Measurements from ENCODE around the gene ASB6. TPM values are rescaled to one million over a fixed set of nuclear protein-coding genes. Genes with fewer than 3 reads are reported as not detected.

ASB6 gene, protein sequence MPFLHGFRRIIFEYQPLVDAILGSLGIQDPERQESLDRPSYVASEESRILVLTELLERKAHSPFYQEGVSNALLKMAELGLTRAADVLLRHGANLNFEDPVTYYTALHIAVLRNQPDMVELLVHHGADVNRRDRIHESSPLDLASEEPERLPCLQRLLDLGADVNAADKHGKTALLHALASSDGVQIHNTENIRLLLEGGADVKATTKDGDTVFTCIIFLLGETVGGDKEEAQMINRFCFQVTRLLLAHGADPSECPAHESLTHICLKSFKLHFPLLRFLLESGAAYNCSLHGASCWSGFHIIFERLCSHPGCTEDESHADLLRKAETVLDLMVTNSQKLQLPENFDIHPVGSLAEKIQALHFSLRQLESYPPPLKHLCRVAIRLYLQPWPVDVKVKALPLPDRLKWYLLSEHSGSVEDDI
- total RNA-seq (10 to 100 TPM; 33.7 to 35.7 TPM), polyA plus RNA-seq (10 to 100 TPM; 14.8 to 29.1 (median 19.8) TPM), total RNA-seq (34.9 to 63.3 (median 50.0) reads per million in 6 experiments)

DNA sequence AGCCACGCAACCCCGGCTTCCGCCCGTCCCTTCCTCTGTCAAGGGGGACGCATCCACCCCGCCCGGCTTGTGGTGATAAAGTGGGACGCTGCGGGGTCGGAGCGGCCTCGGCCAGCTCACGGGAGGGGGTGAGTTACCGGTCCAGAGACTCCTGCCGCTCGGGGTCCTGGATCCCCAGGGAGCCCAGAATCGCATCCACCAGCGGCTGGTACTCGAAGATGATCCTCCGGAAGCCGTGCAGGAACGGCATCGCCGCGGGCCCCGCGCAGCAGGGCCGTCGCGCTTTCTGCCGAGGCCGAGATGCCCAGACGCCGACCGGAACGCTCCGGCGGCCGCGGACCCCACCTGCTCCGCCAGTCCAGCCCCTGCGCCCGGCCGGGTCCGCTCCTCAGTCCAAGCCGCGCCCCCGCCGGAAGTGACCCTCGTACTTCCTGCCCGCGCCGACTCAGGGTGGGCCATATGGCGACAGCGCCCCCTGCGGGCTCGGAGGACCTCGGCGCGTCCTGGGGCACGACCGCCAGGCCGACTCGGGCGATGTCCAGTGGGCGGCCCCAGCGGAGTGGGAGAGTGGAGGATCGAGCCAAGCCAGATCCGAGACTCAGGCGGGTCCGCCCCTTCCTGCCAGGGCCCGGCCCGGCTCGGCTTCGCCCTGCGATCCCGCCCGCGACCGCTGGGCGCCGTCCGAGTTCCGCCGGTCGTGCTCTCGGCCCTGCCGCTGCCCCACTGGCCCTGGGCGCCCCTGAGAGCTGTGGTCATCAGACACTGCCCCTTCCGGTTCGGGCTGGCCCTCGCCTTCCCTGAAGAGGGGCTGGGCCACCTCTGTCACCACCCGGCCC, at the start of gene ASB6:
Gene ASB6 (minus strand): TSS at position 402 of the 836 bp plus-strand sequence. CDS start 152 bp downstream, at position 250.
- peaks cover 10 to 22% (median 20%) of the 10 kb centered on the region in 4 donors for H3K4me1 Mint-ChIP-seq
- POLR2A ChIA-PET, result interaction anchor here (0.6 to 7.1 kb wide), 4 partner anchors 14 to 1392 kb away, joined by 3 to 51 read pairs (median 4); partner anchors contain the start of gene NTMT1
- peak within 1 kb of the TSS; percentile 76 to 96 (median 90) for H3K27ac Mint-ChIP-seq
- H3K4me3 Mint-ChIP-seq, result peak within 1 kb of the TSS; percentile 78 to 90 (median 84)
- no peaks in the 10 kb centered on the region for H3K9me3 Mint-ChIP-seq
- DNase-seq, result peak; percentile 72 to 96 (median 89)
- ATAC-seq, result peak; percentile 84 to 86
- no peaks in the 10 kb centered on the region for H3K27me3 Mint-ChIP-seq
- H3K36me3 Mint-ChIP-seq, result peaks cover 0 to 11% (median 2%) of the 10 kb centered on the region in 3 donors

DNA sequence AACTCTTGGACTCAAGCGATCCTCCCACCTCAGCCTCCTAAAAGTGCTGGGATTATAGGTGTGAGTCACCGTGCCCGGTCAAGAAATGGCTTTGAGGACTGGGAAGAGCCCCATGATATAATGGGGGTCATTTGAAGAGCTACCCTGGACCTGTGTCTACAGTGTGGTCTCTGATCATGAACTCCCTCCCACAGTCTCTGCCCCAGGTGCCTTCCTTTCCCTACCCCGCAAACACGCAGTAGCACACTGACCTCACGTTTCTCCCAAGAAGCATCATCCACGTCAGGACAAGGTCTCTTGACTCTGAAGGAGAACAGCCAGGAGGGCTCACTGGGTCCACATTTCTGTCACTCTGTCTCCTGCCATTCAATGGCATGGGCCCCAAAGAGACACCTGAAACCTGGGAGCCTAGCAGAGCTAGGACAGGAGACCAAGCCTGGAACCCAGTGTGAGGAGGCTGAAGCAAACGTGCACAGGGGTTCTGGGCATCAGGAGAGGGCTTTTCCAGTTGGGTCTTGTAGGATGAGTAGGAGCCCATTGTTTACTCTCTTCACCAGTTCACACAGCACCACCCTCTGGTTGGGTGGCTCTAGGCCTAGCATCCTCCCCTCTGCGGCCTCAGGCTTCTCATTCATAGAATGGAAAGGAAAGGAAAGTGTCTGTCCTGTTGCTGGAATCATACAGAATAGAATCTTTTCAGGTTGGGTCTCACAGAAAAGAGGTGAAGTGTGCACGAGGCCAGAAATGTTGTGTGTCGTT, 46.5 kb upstream of the ASB6 start:
- Mint-ChIP-seq H3K9me3 (no peaks in the 10 kb centered on the region), H3K4me3 (no peak overlapping the region), H3K4me1 (no peaks in the 10 kb centered on the region), H3K36me3 (no peaks in the 10 kb centered on the region), H3K27me3 (peaks cover 0 to 4% (median 0%) of the 10 kb centered on the region in 5 donors), H3K27ac (no peak overlapping the region)
- no peak for DNase-seq
- no peak for ATAC-seq
- POLR2A ChIA-PET, result no interaction called here

DNA sequence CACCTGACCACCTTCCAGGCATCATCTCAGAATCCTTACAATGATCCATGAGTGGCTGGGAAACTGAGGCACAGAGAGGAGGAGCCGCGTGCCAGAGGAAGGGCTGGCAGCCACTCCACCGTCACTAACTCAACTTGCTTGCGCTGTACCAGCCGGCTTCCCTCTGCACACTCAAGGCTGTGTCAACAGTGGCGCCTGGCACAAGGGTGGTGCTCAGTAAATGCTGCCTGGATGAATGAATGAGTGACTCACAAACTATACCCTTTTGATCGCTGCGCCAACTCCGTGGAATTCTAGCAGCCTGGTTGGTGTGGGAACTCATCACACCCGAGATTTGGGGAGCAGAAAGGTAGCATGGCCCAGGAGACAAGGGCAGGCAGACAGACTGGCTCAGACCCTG, 45.4 kb upstream of the ASB6 start:
- ATAC-seq (no peak), DNase-seq (no peak)
- Mint-ChIP-seq H3K4me3 (no peak overlapping the region), H3K4me1 (no peaks in the 10 kb centered on the region), H3K27me3 (peaks cover 0 to 4% (median under 1%) of the 10 kb centered on the region in 5 donors), H3K27ac (no peak overlapping the region), H3K36me3 (no peaks in the 10 kb centered on the region), H3K9me3 (no peaks in the 10 kb centered on the region)
- POLR2A ChIA-PET, result no interaction called here

DNA sequence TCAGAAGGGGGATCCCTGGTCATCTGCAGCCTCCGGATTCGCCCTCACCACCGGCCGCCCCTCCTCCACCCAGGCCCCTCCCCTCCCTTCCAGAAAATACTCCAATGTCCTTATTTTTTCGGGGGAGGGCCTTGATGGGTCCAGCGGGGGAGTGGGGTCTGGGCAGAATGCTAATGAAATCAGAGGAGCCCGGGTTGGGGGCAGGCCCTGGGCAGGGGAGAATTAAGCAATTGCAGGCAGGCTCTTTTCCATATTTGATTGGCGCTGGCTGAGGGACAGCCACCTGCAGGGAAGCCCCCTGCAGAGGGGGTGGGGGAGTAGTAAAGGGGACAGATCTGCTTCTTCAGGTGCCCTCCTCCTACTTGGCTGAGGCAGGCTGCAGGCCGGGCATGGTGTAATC, 44.8 kb upstream of the ASB6 start:
- Mint-ChIP-seq H3K27ac (no peak overlapping the region), H3K36me3 (no peaks in the 10 kb centered on the region), H3K9me3 (no peaks in the 10 kb centered on the region), H3K27me3 (peaks cover 0 to 10% (median 3%) of the 10 kb centered on the region in 5 donors), H3K4me3 (no peak overlapping the region), H3K4me1 (no peaks in the 10 kb centered on the region)
- DNase-seq (no peak), ATAC-seq (no peak)
- POLR2A ChIA-PET, result no interaction called here

DNA sequence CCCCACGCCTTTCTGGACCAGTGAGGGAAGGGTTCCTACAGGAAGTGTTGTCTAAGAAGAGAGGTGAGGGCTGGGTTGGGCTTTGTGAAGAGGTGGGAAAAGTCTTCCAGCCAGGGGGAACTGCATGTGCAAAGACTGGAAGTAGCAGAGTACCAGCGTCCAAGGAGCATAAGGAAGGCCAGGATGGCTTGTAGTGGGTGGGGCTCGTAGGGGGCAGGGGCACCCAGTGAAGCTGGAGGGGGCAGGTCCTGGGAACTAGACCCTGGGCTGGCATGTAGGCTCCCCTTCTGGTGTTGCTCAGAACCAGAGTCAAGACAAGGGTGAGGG, 43.9 kb upstream of the ASB6 start:
- H3K27ac Mint-ChIP-seq, result peak overlapping the region in 2 of 10 donors; percentile 41 to 79
- H3K4me3 Mint-ChIP-seq, result no peak overlapping the region
- POLR2A ChIA-PET, result no interaction called here
- H3K36me3 Mint-ChIP-seq, result no peaks in the 10 kb centered on the region
- ATAC-seq (no peak), DNase-seq (no peak)
- no peaks in the 10 kb centered on the region for H3K4me1 Mint-ChIP-seq
- H3K9me3 Mint-ChIP-seq, result no peaks in the 10 kb centered on the region
- H3K27me3 Mint-ChIP-seq, result peaks cover 0 to 11% (median 3%) of the 10 kb centered on the region in 5 donors

DNA sequence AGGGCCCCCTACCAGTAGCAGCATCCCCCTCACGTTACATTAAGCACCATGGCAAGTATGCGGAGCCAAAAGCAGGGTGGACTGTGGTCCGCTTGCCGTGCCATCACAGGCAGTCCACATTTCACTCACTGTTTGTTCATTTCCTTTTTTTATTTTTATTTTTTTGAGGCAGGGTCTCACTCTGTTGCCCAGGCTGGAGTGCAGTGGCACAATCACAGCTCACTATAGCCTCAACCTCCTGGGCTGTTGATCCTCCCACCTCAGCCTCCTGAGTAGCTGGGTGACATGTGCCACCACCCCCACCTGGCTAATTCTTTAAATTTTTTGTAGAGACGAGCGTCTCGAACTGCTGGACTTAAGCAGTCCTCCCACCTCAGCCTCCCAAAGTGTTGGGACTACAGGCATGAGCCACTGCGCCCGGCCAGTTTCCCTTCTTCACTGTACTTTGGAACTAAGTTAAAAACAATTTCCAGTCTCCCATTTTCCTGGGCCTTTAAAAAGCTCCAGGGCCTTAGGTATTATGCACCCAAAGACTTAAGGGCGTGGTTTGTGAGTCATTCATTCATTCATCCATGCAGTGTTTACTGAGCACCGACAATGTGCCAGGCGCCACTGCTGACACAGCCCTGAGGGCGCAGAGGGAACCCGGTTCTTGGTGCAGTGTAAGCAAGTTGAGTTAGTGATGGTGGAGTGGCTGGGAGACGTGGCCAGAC, 43.4 kb upstream of the ASB6 start:
- Mint-ChIP-seq H3K27ac (peak overlapping the region in 2 of 10 donors; percentile 41 to 79), H3K27me3 (peaks cover 0 to 15% (median 3%) of the 10 kb centered on the region in 5 donors)

DNA sequence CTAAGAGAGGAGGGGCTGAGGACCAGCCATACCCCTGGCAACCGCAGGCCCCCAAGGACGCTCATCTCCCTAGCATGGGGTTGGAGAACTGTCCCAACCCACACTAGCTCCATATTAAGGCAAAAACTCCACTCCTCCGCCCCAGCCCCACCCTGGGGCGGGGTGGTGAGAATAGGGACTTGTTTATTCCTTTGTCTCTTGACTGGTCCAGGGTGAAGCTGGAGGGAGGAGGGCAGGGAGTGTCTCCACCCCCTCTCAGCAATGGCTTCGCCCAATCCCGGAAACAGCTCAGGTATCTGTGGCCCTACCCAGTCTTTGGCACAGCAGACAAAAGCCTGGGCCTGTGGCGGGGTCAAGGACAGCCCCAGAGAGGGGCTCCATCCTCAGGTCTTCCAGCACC, 40.4 kb upstream of the ASB6 start:
- peaks cover 0 to 2% (median 0%) of the 10 kb centered on the region in 4 donors for H3K4me1 Mint-ChIP-seq
- no peak for ATAC-seq
- H3K4me3 Mint-ChIP-seq, result no peak overlapping the region
- H3K9me3 Mint-ChIP-seq, result no peaks in the 10 kb centered on the region
- no peaks in the 10 kb centered on the region for H3K36me3 Mint-ChIP-seq
- POLR2A ChIA-PET, result no interaction called here
- DNase-seq, result no peak
- H3K27ac Mint-ChIP-seq, result no peak overlapping the region
- peaks cover 4 to 32% (median 11%) of the 10 kb centered on the region in 5 donors for H3K27me3 Mint-ChIP-seq

More for the DNA sequence above, 43.4 kb upstream of the ASB6 start:
- POLR2A ChIA-PET, result no interaction called here
- Mint-ChIP-seq H3K9me3 (no peaks in the 10 kb centered on the region), H3K36me3 (no peaks in the 10 kb centered on the region), H3K4me3 (no peak overlapping the region), H3K4me1 (peaks cover 0 to 2% (median 0%) of the 10 kb centered on the region in 4 donors)
- ATAC-seq (no peak), DNase-seq (peak in 1 of 10 donors; percentile 35)

DNA sequence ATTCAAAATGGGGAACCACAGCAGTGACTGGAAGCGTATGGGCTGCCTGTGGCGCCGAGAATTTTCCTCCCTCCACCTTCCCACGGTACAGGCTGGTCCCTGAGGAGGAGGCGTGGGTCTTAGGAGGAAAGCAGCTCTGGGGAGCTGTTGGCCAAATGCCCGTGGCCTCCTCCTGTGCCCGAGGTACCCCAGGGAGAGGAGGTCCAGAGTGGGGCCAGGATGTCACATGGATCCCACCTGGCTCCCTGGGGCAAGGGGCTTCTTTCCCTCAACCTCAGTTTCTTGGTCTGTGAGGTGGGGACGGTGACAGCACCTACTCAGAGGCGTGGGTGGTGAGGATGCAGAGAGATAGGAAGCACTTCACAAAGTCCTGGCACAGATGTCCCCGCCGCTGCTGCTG, 40.0 kb upstream of the ASB6 start:
- peaks cover 5 to 34% (median 13%) of the 10 kb centered on the region in 5 donors for H3K27me3 Mint-ChIP-seq
- DNase-seq (no peak), ATAC-seq (no peak)
- no peak overlapping the region for H3K27ac Mint-ChIP-seq
- H3K4me1 Mint-ChIP-seq, result peaks cover 0 to 2% (median 0%) of the 10 kb centered on the region in 4 donors
- POLR2A ChIA-PET, result no interaction called here
- H3K36me3 Mint-ChIP-seq, result no peaks in the 10 kb centered on the region
- H3K9me3 Mint-ChIP-seq, result no peaks in the 10 kb centered on the region
- no peak overlapping the region for H3K4me3 Mint-ChIP-seq

DNA sequence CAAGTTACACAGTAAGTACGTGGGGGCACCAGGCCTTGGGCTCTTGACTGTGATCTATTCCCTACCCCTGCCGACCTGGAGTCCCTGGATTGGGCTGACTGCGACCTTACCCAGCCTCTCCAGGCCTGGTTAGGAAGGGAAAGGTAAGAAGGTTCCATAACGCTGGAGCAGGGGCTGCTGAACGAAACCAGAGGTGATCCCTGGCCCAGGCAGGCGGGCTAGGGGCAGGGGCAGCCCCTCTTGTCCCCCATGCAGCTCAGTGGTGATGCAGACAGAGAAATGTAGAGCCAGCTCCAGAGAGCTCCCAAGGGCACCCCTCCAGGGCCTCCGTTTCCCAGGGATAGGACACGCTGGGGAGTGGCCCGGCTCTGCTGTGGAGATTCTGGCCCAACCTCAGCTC, 37.6 kb upstream of the ASB6 start:
- no peak overlapping the region for H3K4me3 Mint-ChIP-seq
- peaks cover 5 to 40% (median 14%) of the 10 kb centered on the region in 5 donors for H3K27me3 Mint-ChIP-seq
- H3K27ac Mint-ChIP-seq, result no peak overlapping the region
- no peaks in the 10 kb centered on the region for H3K36me3 Mint-ChIP-seq
- no peaks in the 10 kb centered on the region for H3K9me3 Mint-ChIP-seq
- H3K4me1 Mint-ChIP-seq, result peaks cover 0 to 2% (median 0%) of the 10 kb centered on the region in 4 donors
- ATAC-seq (no peak), DNase-seq (no peak)
- POLR2A ChIA-PET, result no interaction called here

DNA sequence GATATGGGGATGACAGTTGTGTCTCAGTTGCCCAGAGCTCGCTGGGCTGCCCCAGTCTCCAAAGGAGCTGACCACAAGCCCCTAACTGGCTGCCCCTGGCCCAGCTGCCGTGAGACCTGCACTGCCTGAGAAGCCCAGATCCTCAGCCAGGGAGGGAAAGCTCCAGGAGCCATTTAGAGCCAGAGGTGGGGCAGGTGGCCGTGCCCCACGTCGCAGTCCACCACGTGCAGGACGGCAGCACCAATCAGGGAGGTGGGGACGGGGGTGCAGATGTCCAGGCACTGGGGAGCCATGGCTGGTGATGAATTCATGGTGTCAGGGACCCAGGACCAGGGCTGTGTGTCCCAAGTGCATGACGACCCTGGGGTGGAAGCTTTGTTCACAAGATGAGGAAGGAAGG, 36.9 kb upstream of the ASB6 start:
- peaks cover 0 to 2% (median 0%) of the 10 kb centered on the region in 4 donors for H3K4me1 Mint-ChIP-seq
- POLR2A ChIA-PET, result no interaction called here
- H3K9me3 Mint-ChIP-seq, result no peaks in the 10 kb centered on the region
- ATAC-seq (no peak), DNase-seq (no peak)
- H3K27me3 Mint-ChIP-seq, result peaks cover 5 to 40% (median 14%) of the 10 kb centered on the region in 5 donors
- no peak overlapping the region for H3K4me3 Mint-ChIP-seq
- H3K27ac Mint-ChIP-seq, result no peak overlapping the region
- H3K36me3 Mint-ChIP-seq, result no peaks in the 10 kb centered on the region

DNA sequence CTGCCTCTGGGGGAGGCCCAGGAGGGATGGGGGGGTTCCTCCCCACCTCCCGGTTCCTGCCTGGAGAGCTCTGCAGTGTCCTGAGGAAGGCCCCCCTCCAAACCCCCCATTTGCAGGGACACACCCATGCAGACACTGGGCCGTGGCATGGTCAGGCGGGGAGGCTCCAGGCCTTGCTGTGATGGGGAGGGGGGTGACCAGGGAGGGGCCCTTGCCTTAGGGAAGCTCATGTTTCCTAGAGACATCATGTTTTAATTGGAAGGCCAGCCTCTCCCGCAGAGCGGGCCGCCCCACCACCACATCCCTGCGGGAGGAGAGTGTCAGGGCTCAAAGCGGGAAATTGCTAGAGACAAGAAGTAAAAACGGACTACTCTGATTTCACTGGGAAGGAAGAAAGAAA, 35.5 kb upstream of the ASB6 start:
- Mint-ChIP-seq H3K4me3 (no peak overlapping the region), H3K9me3 (no peaks in the 10 kb centered on the region), H3K4me1 (peaks cover 0 to 2% (median 0%) of the 10 kb centered on the region in 4 donors), H3K27me3 (peaks cover 5 to 40% (median 14%) of the 10 kb centered on the region in 5 donors), H3K36me3 (no peaks in the 10 kb centered on the region), H3K27ac (no peak overlapping the region)
- DNase-seq (no peak), ATAC-seq (no peak)
- POLR2A ChIA-PET, result no interaction called here

DNA sequence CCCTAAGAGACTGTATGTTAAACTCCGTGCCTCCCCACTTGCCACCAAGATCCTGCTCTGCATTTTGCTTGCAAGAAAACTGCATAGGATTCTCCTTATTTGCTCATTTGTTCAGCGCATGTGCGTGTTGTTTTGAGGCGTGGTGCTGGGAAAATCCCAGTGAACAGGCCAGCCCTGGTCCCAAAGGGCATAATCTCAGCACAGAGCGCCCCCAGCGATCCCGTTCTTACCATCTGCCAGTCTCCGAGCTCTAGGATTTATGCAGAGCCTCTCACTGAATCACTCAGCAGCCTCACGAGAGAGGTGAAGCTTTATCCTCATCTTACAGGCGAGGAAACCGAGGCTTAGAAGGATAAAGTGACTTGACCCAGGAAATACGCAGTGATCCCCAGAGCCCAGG, 35.0 kb upstream of the ASB6 start:
- POLR2A ChIA-PET, result no interaction called here
- H3K27me3 Mint-ChIP-seq, result peaks cover 5 to 37% (median 14%) of the 10 kb centered on the region in 5 donors
- peaks cover 0 to 2% (median 0%) of the 10 kb centered on the region in 4 donors for H3K4me1 Mint-ChIP-seq
- no peak overlapping the region for H3K27ac Mint-ChIP-seq
- no peak for ATAC-seq
- H3K9me3 Mint-ChIP-seq, result no peaks in the 10 kb centered on the region
- H3K4me3 Mint-ChIP-seq, result no peak overlapping the region
- H3K36me3 Mint-ChIP-seq, result no peaks in the 10 kb centered on the region
- no peak for DNase-seq

All from naive thymus-derived CD8-positive, alpha-beta T cell (primary cell).